ENCODE results near the gene MTG2. TPM values are rescaled to one million over a fixed set of nuclear protein-coding genes. Genes with fewer than 3 reads are reported as not detected.

Gene MTG2
- total RNA-seq, 1 donor from 2014 or later: 13.3 TPM

DNA sequence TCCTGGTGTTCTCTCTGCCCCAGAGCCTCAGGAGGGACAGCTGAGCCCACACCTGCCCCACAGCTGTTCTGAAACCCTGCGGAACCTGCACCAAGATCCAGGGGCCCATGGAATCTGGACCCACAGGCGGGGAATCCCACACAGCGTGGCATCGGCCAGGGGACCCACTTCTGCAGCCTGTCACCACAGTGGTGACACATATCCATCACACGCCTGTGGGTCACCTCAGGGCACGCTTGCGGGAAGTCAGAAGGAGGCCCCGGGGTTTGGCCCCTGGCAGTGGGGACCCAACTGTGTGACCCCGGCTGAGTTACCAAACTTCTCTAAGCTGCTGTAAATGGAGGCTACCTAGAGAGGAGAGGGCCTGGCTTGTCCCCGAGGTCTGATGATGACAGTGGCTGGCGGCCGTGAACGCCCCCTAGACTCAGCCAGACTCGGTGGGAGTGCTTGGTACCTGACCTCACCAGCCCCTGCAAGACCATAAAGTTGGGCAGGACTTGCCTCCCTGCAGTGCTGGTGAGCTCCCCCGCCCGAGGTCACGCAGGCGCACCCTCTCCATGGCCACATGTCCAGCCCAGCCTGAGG is 39.5 kb downstream of the MTG2 start:
- peaks cover 22% of the 10 kb centered on the region for H3K4me1 ChIP-seq
- H3K9me3 ChIP-seq: no peaks in the 10 kb centered on the region
- intact Hi-C loops (cut with DNase I): no loop called here
- no peak for DNase-seq (ENCODE audit: extremely low spot score in 2 of 2)
- H3K4me3 ChIP-seq: no peak overlapping the region
- TF ChIP-seq, protein P1, sequence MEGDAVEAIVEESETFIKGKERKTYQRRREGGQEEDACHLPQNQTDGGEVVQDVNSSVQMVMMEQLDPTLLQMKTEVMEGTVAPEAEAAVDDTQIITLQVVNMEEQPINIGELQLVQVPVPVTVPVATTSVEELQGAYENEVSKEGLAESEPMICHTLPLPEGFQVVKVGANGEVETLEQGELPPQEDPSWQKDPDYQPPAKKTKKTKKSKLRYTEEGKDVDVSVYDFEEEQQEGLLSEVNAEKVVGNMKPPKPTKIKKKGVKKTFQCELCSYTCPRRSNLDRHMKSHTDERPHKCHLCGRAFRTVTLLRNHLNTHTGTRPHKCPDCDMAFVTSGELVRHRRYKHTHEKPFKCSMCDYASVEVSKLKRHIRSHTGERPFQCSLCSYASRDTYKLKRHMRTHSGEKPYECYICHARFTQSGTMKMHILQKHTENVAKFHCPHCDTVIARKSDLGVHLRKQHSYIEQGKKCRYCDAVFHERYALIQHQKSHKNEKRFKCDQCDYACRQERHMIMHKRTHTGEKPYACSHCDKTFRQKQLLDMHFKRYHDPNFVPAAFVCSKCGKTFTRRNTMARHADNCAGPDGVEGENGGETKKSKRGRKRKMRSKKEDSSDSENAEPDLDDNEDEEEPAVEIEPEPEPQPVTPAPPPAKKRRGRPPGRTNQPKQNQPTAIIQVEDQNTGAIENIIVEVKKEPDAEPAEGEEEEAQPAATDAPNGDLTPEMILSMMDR (IDR thresholded peaks at IDR 0.05): no peak
- no peak for TF ChIP-seq POLR2A (IDR thresholded peaks at IDR 0.05)
- no peak for TF ChIP-seq POLR2AphosphoS5 (IDR thresholded peaks at IDR 0.05; ENCODE audit: insufficient read depth in 1 of 2, low read depth in 1 of 2)
- no peaks in the 10 kb centered on the region for H3K36me3 ChIP-seq
- no peak overlapping the region for H3K27ac ChIP-seq
- peaks cover 11% of the 10 kb centered on the region for H3K27me3 ChIP-seq

DNA sequence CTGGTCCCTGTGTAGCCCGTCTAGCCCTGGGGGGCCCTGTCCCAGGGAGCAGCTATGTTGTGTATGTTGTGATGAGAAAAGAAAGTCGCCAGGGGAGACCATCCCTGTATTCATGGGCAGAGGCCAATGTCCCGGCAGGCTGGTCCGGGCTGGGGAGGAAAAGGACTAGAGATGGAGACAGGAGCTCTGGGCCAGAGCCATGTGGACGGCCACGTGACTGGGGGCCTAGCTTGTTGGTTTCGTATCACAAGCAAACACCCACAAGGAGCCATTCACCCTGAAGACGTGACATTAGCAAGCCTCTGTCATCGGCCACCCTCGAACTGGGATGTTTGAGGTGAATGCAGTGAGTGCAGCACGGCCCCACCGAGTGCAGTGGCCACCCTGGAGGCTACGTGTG is 40.1 kb downstream of the MTG2 start:
- Histone ChIP-seq H3K27me3 (peaks cover 11% of the 10 kb centered on the region), H3K4me3 (no peak overlapping the region), H3K9me3 (no peaks in the 10 kb centered on the region), H3K27ac (no peak overlapping the region), H3K36me3 (no peaks in the 10 kb centered on the region), H3K4me1 (peaks cover 22% of the 10 kb centered on the region)
- intact Hi-C loops (cut with DNase I): no loop called here
- DNase-seq (ENCODE audit: extremely low spot score in 2 of 2): no peak
- no peak for TF ChIP-seq POLR2A (IDR thresholded peaks at IDR 0.05)
- no peak for TF ChIP-seq POLR2AphosphoS5 (IDR thresholded peaks at IDR 0.05; ENCODE audit: insufficient read depth in 1 of 2, low read depth in 1 of 2)
- TF ChIP-seq, protein P1 (IDR thresholded peaks at IDR 0.05): no peak

DNA sequence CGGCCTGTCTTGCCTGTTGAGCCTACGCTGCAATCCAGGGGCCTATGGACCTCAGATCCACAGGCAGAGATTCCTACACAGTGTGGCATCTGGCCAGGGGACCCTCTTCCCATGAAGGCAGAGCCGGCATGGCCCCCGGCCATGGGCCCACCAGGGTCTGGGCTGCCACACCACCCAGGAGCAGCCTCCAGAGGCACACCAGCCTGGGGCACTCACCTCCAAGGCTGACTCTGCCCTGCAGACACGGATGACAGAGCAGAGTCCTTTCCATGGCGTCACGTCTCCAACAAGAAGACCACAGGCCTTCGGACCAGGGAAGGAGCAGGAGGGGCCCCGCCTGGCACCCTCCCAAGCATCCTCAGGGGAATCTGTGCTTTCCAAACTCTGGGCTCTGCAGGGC is 40.7 kb downstream of the MTG2 start:
- Histone ChIP-seq H3K36me3 (no peaks in the 10 kb centered on the region), H3K4me3 (no peak overlapping the region), H3K4me1 (peaks cover 22% of the 10 kb centered on the region), H3K27ac (no peak overlapping the region), H3K27me3 (peaks cover 11% of the 10 kb centered on the region), H3K9me3 (no peaks in the 10 kb centered on the region)
- TF ChIP-seq POLR2AphosphoS5 (IDR thresholded peaks at IDR 0.05; ENCODE audit: insufficient read depth in 1 of 2, low read depth in 1 of 2): no peak
- TF ChIP-seq POLR2A (IDR thresholded peaks at IDR 0.05): no peak
- TF ChIP-seq, protein P1 (IDR thresholded peaks at IDR 0.05): no peak
- DNase-seq (ENCODE audit: extremely low spot score in 2 of 2): no peak
- intact Hi-C loops (cut with DNase I): no loop called here

DNA sequence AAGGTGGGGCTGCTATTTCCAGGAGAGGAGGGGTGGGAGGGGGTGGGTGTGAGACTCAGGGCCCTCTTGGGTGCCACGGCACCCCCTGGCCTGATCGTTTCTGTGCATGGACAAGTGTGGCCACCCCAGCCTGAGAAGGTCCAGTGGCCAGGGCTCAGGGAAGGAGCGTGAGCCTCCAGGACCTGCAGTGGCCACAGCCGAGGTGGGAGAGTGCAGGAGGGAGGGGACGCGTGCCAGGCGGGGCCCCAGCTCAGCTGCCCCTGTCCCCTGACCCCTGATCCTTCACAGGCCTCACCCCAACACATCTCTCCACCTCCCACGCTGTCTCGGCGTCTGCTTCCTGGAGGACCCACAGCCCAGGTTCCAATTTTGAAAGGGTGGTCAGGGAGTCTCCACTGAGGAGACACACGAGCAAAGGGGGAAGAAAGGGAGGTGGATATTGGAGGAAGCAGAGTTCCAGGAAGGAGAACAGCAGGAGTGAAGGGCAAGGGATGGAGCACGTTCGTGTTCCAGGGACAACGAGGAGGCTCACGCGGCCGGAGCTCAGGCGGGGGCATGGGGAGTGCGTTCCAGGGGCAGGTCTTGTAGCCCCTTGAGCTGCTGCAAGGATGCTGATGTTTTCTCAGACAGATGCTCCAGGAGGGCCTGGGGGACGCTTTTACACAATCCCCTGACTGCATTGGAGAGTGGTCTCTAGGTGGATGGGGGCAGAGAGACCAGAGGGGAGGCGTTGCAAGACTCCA is 41.5 kb downstream of the MTG2 start:
- DNase-seq (ENCODE audit: extremely low spot score in 2 of 2): no peak
- Histone ChIP-seq H3K4me3 (no peak overlapping the region), H3K9me3 (no peaks in the 10 kb centered on the region), H3K4me1 (peaks cover 16% of the 10 kb centered on the region), H3K27me3 (peaks cover 7% of the 10 kb centered on the region), H3K27ac (no peak overlapping the region), H3K36me3 (no peaks in the 10 kb centered on the region)
- TF ChIP-seq POLR2A (IDR thresholded peaks at IDR 0.05) (no peak), POLR2AphosphoS5 (IDR thresholded peaks at IDR 0.05; ENCODE audit: insufficient read depth in 1 of 2, low read depth in 1 of 2) (no peak)
- TF ChIP-seq, protein P1 (IDR thresholded peaks at IDR 0.05): no peak
- intact Hi-C loops (cut with DNase I): no loop called here

DNA sequence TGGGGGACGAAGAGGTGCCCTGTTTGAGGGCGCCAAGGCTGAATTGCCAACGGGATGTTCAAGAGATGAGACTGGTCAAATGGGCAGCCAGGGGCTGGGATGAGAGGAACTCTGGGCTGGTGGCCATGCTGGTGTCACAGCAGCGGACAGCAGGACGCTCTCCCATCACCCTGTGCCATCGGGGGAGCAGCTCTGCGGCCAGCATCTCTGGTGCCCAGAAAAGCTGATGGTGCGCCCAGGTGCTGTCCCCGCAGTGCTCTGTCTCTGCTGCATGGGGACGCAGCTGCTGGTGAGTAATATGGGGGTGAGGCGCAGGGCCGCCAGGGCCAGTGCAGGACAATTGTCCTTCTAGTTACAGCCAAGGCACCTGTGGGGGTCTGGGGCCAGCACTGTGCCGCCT is 42.2 kb downstream of the MTG2 start:
- H3K27ac ChIP-seq: no peak overlapping the region
- intact Hi-C loops (cut with DNase I): no loop called here
- no peak overlapping the region for H3K4me3 ChIP-seq
- peaks cover 13% of the 10 kb centered on the region for H3K4me1 ChIP-seq
- TF ChIP-seq, protein P1 (IDR thresholded peaks at IDR 0.05): no peak
- TF ChIP-seq POLR2A (IDR thresholded peaks at IDR 0.05): no peak
- H3K27me3 ChIP-seq: peaks cover 6% of the 10 kb centered on the region
- no peak for DNase-seq (ENCODE audit: extremely low spot score in 2 of 2)
- no peaks in the 10 kb centered on the region for H3K9me3 ChIP-seq
- H3K36me3 ChIP-seq: no peaks in the 10 kb centered on the region
